ENCODE data around the gene PTPN14.
"Not testable (repeated sequence)": the region's sequence is repeated elsewhere in the genome, so short reads cannot be mapped to it uniquely, and the experiment has no call there.

The PTPN14 gene

DNA sequence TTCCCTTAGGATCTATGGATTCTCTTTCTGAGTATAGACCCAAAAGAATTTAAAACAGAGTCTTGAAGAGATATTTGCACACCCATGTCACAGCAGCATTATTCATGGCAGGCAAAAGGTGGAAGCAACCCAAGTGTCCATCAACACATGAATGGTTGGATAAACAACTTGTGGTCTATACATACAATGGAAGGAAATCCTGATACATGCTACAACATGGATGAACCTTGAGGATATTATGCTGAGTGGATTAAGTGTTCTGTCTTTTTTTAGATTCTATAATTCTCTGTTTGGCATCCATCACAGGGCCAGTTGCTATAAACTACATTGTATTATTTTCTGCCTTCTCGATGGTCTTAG is 39.8 kb downstream of the PTPN14 start:
- H3K9me3 ChIP-seq (ENCODE audit: control insufficient read depth, low read length), result no peaks in the 10 kb centered on the region
- no peaks in the 10 kb centered on the region for H3K36me3 ChIP-seq (ENCODE audit: control insufficient read depth, insufficient read depth, low read length)
- no peak overlapping the region for H3K27ac ChIP-seq (ENCODE audit: insufficient read depth, low read depth, low read length, poor library complexity, severe bottlenecking)
- WGBS, 2 experiments, result 93 to 94% methylated on average over 1 of the region's 1 CpG
- H3K4me3 ChIP-seq (ENCODE audit: insufficient read depth, low read depth, low read length), result no peak overlapping the region
- H3K4me1 ChIP-seq (ENCODE audit: control insufficient read depth, insufficient read depth, low read length), result peaks cover 34% of the 10 kb centered on the region
- H3K27me3 ChIP-seq (ENCODE audit: control insufficient read depth, insufficient read depth, low read length, poor library complexity, severe bottlenecking), result no peaks in the 10 kb centered on the region

DNA sequence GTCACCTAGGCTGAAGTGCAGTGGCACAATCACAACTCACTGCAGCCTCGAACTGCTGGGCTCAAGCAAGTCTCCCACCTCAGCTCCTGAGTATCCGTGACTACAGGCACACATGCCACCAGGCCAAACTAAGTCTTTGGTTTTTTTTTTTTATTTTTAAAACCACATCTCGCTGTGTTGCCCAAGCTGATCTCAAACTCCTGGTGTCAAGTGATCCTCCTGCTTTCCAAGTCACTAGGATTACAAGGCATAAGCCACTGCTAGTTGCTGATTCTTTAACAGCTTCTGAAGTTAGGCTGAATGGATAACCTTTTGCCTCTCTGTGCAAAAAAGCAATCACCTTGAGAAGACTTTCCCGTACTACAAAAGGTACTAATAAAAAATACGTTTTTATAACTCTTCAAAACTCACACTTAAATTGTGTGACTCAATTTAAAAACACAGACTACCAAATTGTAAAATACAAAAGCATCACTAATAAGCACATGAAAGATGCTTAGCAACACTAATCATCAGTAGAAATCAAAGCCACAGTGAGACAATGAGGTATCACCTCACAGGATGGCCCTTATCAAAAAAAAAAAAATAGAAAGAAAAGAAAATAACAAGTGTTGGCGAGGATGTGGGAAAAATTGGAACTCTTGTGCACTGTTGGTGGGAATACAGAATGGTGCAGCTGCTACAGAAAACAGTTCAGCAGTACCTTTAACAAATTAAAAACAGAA is 40.3 kb downstream of the PTPN14 start:
- no peak overlapping the region for H3K27ac ChIP-seq (ENCODE audit: insufficient read depth, low read depth, low read length, poor library complexity, severe bottlenecking)
- no peaks in the 10 kb centered on the region for H3K9me3 ChIP-seq (ENCODE audit: control insufficient read depth, low read length)
- no peaks in the 10 kb centered on the region for H3K27me3 ChIP-seq (ENCODE audit: control insufficient read depth, insufficient read depth, low read length, poor library complexity, severe bottlenecking)
- H3K4me3 ChIP-seq (ENCODE audit: insufficient read depth, low read depth, low read length), result no peak overlapping the region
- no peaks in the 10 kb centered on the region for H3K36me3 ChIP-seq (ENCODE audit: control insufficient read depth, insufficient read depth, low read length)
- WGBS, 2 experiments, result 88% methylated on average over 5 to 6 of the region's 6 CpGs
- peaks cover 36% of the 10 kb centered on the region for H3K4me1 ChIP-seq (ENCODE audit: control insufficient read depth, insufficient read depth, low read length)

- Histone ChIP-seq H3K4me3 (ENCODE audit: insufficient read depth, low read depth, low read length) (no peak overlapping the region), H3K9me3 (ENCODE audit: control insufficient read depth, low read length) (no peaks in the 10 kb centered on the region), H3K27ac (ENCODE audit: insufficient read depth, low read depth, low read length, poor library complexity, severe bottlenecking) (no peak overlapping the region), H3K27me3 (ENCODE audit: control insufficient read depth, insufficient read depth, low read length, poor library complexity, severe bottlenecking) (no peaks in the 10 kb centered on the region), H3K4me1 (ENCODE audit: control insufficient read depth, insufficient read depth, low read length) (peaks cover 34% of the 10 kb centered on the region), H3K36me3 (ENCODE audit: control insufficient read depth, insufficient read depth, low read length) (no peaks in the 10 kb centered on the region)
These were observed 40.9 kb downstream of the PTPN14 start for GRCh38 chr1:214510477-214510876.

DNA sequence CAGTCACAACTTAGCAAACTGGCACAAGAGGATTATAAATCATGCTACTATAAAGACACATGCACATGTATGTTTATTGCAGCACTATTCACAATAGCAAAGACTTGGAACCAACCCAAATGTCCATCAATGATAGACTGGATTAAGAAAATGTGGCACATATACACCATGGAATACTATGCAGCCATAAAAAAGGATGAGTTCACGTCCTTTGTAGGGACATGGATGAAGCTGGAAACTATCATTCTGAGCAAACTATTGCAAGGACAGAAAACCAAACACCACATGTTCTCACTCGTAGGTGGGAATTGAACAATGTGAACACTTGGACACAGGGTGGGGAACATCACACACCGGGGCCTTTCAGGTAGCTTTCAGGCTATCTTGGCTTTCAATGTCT is 41.8 kb downstream of the PTPN14 start:
- H3K27ac ChIP-seq (ENCODE audit: insufficient read depth, low read depth, low read length, poor library complexity, severe bottlenecking); H3K4me3 ChIP-seq (ENCODE audit: insufficient read depth, low read depth, low read length): not testable (repeated sequence)
- 90 to 98% methylated on average over 2 to 3 of the region's 3 CpGs for WGBS, 2 experiments

GRCh38 chr1:214506972-214507431 is 44.4 kb downstream of the PTPN14 start:
- Histone ChIP-seq H3K9me3 (ENCODE audit: control insufficient read depth, low read length) (no peaks in the 10 kb centered on the region), H3K36me3 (ENCODE audit: control insufficient read depth, insufficient read depth, low read length) (no peaks in the 10 kb centered on the region), H3K4me1 (ENCODE audit: control insufficient read depth, insufficient read depth, low read length) (peaks cover 16% of the 10 kb centered on the region), H3K27me3 (ENCODE audit: control insufficient read depth, insufficient read depth, low read length, poor library complexity, severe bottlenecking) (no peaks in the 10 kb centered on the region), H3K27ac (ENCODE audit: insufficient read depth, low read depth, low read length, poor library complexity, severe bottlenecking) (no peak overlapping the region), H3K4me3 (ENCODE audit: insufficient read depth, low read depth, low read length) (no peak overlapping the region)
- 80% methylated on average over 1 of the region's 2 CpGs; no CpG with 5 or more reads in 1 of the 2 experiments for WGBS, 2 experiments

More for the DNA sequence above, 41.8 kb downstream of the PTPN14 start:
- not testable (repeated sequence) for H3K9me3 ChIP-seq (ENCODE audit: control insufficient read depth, low read length); H3K27me3 ChIP-seq (ENCODE audit: control insufficient read depth, insufficient read depth, low read length, poor library complexity, severe bottlenecking); H3K36me3 ChIP-seq (ENCODE audit: control insufficient read depth, insufficient read depth, low read length)
- H3K4me1 ChIP-seq (ENCODE audit: control insufficient read depth, insufficient read depth, low read length), result peaks cover 30% of the 10 kb centered on the region

DNA sequence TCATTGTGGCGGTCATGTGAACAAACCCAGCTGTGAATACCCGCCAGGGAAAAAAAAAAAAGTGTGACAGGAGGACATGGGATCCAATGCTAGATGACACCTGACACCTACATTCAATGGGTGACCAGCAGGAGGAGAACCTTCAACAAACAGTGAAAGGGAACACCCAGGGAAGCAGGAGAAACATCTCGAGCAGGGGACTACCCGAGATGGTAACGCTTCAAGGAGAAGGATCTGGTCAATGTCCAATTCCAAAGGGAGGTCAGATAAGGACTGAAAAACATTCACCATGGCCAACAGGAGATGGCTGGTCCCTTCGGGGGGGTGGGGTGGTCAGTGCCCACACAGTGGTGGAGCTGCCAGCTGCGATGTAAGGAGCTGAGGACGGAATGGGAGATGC is 46.3 kb downstream of the PTPN14 start:
- peaks cover 25% of the 10 kb centered on the region for H3K4me1 ChIP-seq (ENCODE audit: control insufficient read depth, insufficient read depth, low read length)
- H3K4me3 ChIP-seq (ENCODE audit: insufficient read depth, low read depth, low read length), result no peak overlapping the region
- H3K36me3 ChIP-seq (ENCODE audit: control insufficient read depth, insufficient read depth, low read length), result no peaks in the 10 kb centered on the region
- 80 to 85% methylated on average over 8 of the region's 8 CpGs for WGBS, 2 experiments
- no peak overlapping the region for H3K27ac ChIP-seq (ENCODE audit: insufficient read depth, low read depth, low read length, poor library complexity, severe bottlenecking)
- no peaks in the 10 kb centered on the region for H3K27me3 ChIP-seq (ENCODE audit: control insufficient read depth, insufficient read depth, low read length, poor library complexity, severe bottlenecking)
- no peaks in the 10 kb centered on the region for H3K9me3 ChIP-seq (ENCODE audit: control insufficient read depth, low read length)

- no peaks in the 10 kb centered on the region for H3K9me3 ChIP-seq (ENCODE audit: control insufficient read depth, low read length)
- H3K4me3 ChIP-seq (ENCODE audit: insufficient read depth, low read depth, low read length), result no peak overlapping the region
- no peaks in the 10 kb centered on the region for H3K27me3 ChIP-seq (ENCODE audit: control insufficient read depth, insufficient read depth, low read length, poor library complexity, severe bottlenecking)
- H3K27ac ChIP-seq (ENCODE audit: insufficient read depth, low read depth, low read length, poor library complexity, severe bottlenecking), result no peak overlapping the region
- peaks cover 27% of the 10 kb centered on the region for H3K4me1 ChIP-seq (ENCODE audit: control insufficient read depth, insufficient read depth, low read length)
- H3K36me3 ChIP-seq (ENCODE audit: control insufficient read depth, insufficient read depth, low read length), result no peaks in the 10 kb centered on the region
- 93 to 95% methylated on average over 4 to 5 of the region's 5 CpGs for WGBS, 2 experiments
These were observed 47.1 kb downstream of the PTPN14 start for GRCh38 chr1:214504330-214504729.

DNA sequence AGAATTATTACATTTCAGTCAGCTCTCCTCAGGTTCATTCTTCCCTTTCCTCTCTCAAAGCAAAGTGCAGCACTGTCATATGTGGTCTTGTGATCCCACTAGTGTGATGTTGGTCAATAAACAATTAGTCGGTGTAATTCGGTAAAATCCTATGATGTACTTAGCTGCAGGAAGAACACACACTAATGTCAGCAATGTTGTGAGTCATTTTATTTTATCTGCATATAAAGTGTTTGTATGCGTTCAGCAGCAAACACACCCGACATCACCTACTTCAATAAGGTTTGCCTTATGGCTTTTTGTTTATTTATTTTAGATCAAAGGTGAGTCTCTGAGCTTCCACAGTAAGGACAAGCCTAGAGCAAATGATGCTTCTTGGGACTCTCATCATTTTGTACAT is 47.8 kb downstream of the PTPN14 start:
- Histone ChIP-seq H3K27ac (ENCODE audit: insufficient read depth, low read depth, low read length, poor library complexity, severe bottlenecking) (no peak overlapping the region), H3K4me3 (ENCODE audit: insufficient read depth, low read depth, low read length) (no peak overlapping the region), H3K9me3 (ENCODE audit: control insufficient read depth, low read length) (no peaks in the 10 kb centered on the region), H3K36me3 (ENCODE audit: control insufficient read depth, insufficient read depth, low read length) (no peaks in the 10 kb centered on the region), H3K27me3 (ENCODE audit: control insufficient read depth, insufficient read depth, low read length, poor library complexity, severe bottlenecking) (no peaks in the 10 kb centered on the region), H3K4me1 (ENCODE audit: control insufficient read depth, insufficient read depth, low read length) (peaks cover 27% of the 10 kb centered on the region)
- WGBS, 2 experiments, result 70 to 85% methylated on average over 2 to 4 of the region's 4 CpGs

DNA sequence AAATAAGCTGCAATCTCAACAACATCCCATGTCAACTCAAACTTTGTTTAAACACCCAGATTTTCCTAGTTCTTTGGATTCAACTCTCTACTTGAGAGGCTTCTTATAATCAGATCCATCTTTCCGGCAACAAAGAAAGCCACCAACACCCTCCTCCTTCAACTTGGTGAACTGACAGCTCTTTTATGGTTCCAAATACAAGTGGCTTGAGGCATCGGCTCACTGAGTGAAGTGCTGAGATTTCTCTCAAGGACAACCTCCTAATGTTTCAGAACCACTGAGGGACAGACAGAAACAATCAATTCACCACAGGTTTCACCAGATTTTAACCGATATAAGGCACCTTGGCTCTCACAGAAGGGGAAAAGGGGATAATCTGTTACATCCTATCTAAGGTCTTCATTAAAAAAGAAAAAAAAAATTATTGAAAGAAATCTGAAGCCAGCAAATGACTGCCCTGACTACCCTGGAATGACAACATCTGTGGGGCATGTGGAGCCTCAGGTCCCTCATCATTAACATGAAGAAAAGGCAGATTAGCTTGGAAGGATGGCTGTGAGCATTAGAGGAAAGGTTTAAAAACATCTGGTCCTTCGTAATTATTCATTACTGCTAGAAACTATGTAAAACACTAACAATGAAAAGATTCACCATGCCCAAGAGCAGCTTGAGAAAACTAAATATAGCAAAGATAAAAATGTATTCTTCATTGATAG is 50.9 kb downstream of the PTPN14 start:
- Histone ChIP-seq H3K4me3 (ENCODE audit: insufficient read depth, low read depth, low read length) (no peak overlapping the region), H3K9me3 (ENCODE audit: control insufficient read depth, low read length) (no peaks in the 10 kb centered on the region), H3K27ac (ENCODE audit: insufficient read depth, low read depth, low read length, poor library complexity, severe bottlenecking) (peak overlapping the region; percentile 17), H3K27me3 (ENCODE audit: control insufficient read depth, insufficient read depth, low read length, poor library complexity, severe bottlenecking) (no peaks in the 10 kb centered on the region), H3K4me1 (ENCODE audit: control insufficient read depth, insufficient read depth, low read length) (peaks cover 14% of the 10 kb centered on the region), H3K36me3 (ENCODE audit: control insufficient read depth, insufficient read depth, low read length) (no peaks in the 10 kb centered on the region)
- 51 to 74% methylated on average over 3 of the region's 4 CpGs for WGBS, 2 experiments

DNA sequence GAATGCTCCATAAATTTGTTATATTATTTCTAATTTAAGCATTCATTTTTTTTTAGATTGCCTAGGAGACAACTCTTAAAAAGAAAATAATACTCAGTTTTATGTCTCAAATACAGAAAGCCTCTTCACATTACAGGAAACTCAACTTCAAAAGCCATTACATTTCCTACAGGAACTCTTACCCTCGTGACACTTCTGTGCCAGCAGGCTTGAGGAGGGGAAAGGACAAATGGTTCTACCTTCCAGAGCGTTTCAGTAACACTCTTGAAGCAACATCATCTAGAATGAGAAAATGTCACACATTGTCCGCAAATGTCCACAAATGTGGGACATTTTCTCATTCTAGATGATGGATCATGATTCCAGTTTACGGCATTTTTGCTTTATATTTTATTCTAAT is 51.7 kb downstream of the PTPN14 start:
- Histone ChIP-seq H3K27me3 (ENCODE audit: control insufficient read depth, insufficient read depth, low read length, poor library complexity, severe bottlenecking) (no peaks in the 10 kb centered on the region), H3K4me1 (ENCODE audit: control insufficient read depth, insufficient read depth, low read length) (peaks cover 11% of the 10 kb centered on the region), H3K36me3 (ENCODE audit: control insufficient read depth, insufficient read depth, low read length) (no peaks in the 10 kb centered on the region), H3K27ac (ENCODE audit: insufficient read depth, low read depth, low read length, poor library complexity, severe bottlenecking) (no peak overlapping the region), H3K9me3 (ENCODE audit: control insufficient read depth, low read length) (no peaks in the 10 kb centered on the region), H3K4me3 (ENCODE audit: insufficient read depth, low read depth, low read length) (no peak overlapping the region)
- 90 to 97% methylated on average over 3 of the region's 4 CpGs for WGBS, 2 experiments
